ENCODE results near the gene BRD4. TPM values are rescaled to one million over a fixed set of nuclear protein-coding genes. Genes with fewer than 3 reads are reported as not detected.

The BRD4 gene
- total and polyA plus RNA-seq, 4 experiments from 2014 or later: 4.2 to 152 (median 98.4) TPM

DNA sequence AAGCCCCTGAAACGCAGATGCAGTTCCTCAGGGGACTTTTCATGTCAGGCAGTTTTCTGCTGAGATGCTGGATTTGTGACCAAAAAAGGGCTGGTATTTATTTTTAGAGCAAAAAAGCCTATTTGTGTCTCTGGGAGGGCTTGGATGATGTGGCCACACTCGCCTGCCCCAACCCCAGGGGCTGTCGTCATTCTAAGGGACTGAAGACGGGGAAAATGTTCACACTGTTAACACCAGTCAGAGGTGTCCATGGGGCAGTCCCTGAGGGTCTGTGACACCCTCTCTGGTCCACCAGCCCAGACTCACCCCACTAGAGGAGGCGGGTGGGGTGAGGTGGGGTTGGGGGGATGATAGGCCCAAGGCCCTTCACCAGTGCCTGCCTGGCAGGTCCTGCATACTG lies 84.2 kb downstream of the BRD4 start:
- POLR2A ChIA-PET (ENCODE audit: partially characterized antibody): no interaction called here
- H3K27me3 Mint-ChIP-seq: no peaks in the 10 kb centered on the region
- Histone ChIP-seq H3K4me1 (ENCODE audit: insufficient read depth, low read length) (no peaks in the 10 kb centered on the region), H3K9me3 (ENCODE audit: control insufficient read depth in 1 of 2, low read length in 2 of 2) (no peaks in the 10 kb centered on the region), H3K36me3 (ENCODE audit: insufficient read depth, low read length) (peaks cover 85% of the 10 kb centered on the region), H3K4me3 (ENCODE audit: low read length in 2 of 2) (no peak overlapping the region), H3K27ac (ENCODE audit: low read depth, low read length) (no peak overlapping the region), H3K27me3 (ENCODE audit: insufficient read depth, low read length) (no peaks in the 10 kb centered on the region)
- intact Hi-C loops (cut with micrococcal nuclease): no loop called here
- peaks cover 0 to 4% (median 0%) of the 10 kb centered on the region in 4 donors for H3K4me1 Mint-ChIP-seq
- H3K36me3 Mint-ChIP-seq: peaks cover 45 to 67% of the 10 kb centered on the region in 2 donors
- no peak overlapping the region for H3K4me3 Mint-ChIP-seq
- H3K9me3 Mint-ChIP-seq: no peaks in the 10 kb centered on the region
- CTCF ChIA-PET (ENCODE audit: partially characterized antibody): no interaction called here
- no peak for DNase-seq
- no peak overlapping the region for H3K27ac Mint-ChIP-seq

DNA sequence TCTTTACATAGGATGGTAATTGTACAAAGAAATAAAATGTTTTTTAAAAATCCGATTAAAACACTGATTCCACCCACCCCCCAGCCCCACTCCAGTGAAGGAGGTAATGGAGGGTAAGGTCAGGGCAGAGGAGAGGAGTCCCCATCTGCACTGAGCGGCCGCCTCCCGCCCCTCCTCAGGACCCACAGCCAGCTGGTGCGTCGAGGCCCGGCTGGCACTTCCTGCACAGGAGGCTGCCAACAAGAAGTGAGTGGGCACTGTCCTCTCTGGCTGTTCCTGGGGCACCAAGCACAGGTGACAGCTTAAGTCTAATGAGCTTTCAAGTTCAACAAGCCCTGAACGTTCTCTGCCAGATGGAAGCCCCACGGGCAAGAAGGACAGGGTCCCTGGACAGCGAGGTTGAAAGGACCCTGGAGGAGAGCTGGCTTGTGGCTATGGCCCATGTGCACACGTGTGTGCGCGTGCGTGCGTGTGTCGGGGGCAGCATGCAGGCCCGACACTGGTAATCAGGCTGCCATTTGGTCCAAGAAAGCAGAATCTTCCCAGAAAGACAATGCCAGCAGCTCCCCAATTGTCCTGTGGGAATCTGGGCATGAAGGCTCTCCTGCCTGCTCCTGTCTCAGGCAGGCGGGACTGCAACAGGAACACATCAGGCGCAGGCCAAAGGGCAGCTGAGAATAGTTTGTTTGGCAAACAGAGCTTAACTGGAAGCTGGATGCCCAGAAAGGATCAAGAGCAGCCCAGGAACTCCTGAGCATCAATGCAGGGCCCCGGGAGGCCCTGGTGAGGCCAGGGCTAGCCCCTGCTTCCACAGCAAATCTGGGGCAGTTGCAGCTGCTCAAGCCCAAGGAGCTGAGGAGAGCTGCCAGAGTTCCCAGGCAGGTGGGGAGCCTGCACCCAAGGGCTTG lies 85.0 kb downstream of the BRD4 start:
- no peak overlapping the region for H3K4me3 ChIP-seq (ENCODE audit: low read length in 2 of 2)
- DNase-seq: no peak
- no peaks in the 10 kb centered on the region for H3K9me3 Mint-ChIP-seq
- CTCF ChIA-PET (ENCODE audit: partially characterized antibody): no interaction called here
- no peak overlapping the region for H3K27ac ChIP-seq (ENCODE audit: low read depth, low read length)
- POLR2A ChIA-PET (ENCODE audit: partially characterized antibody): no interaction called here
- no peaks in the 10 kb centered on the region for H3K27me3 Mint-ChIP-seq
- intact Hi-C loops (cut with micrococcal nuclease): no loop called here
- no peaks in the 10 kb centered on the region for H3K27me3 ChIP-seq (ENCODE audit: insufficient read depth, low read length)
- peaks cover 0 to 4% (median 0%) of the 10 kb centered on the region in 4 donors for H3K4me1 Mint-ChIP-seq
- no peak overlapping the region for H3K4me3 Mint-ChIP-seq
- no peak overlapping the region for H3K27ac Mint-ChIP-seq
- H3K9me3 ChIP-seq (ENCODE audit: control insufficient read depth in 1 of 2, low read length in 2 of 2): no peaks in the 10 kb centered on the region
- no peaks in the 10 kb centered on the region for H3K4me1 ChIP-seq (ENCODE audit: insufficient read depth, low read length)
- H3K36me3 Mint-ChIP-seq: peaks cover 41 to 64% of the 10 kb centered on the region in 2 donors
- H3K36me3 ChIP-seq (ENCODE audit: insufficient read depth, low read length): peaks cover 82% of the 10 kb centered on the region

DNA sequence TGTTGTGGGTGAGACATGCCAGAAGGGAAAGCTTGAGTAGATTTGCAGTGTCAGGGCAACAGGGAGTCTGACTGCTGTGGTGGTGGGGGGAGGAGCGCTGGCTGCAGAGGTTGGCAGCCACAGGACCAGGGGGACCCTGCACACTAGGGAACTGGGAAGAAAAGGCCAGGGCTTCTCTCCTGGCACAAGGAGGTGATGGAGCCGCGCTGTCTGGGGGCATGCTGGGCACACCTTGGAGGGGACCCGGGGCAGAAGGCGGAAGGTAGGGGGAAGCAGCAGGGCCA lies 86.2 kb downstream of the BRD4 start:
- H3K36me3 Mint-ChIP-seq: peaks cover 36 to 64% of the 10 kb centered on the region in 2 donors

DNA sequence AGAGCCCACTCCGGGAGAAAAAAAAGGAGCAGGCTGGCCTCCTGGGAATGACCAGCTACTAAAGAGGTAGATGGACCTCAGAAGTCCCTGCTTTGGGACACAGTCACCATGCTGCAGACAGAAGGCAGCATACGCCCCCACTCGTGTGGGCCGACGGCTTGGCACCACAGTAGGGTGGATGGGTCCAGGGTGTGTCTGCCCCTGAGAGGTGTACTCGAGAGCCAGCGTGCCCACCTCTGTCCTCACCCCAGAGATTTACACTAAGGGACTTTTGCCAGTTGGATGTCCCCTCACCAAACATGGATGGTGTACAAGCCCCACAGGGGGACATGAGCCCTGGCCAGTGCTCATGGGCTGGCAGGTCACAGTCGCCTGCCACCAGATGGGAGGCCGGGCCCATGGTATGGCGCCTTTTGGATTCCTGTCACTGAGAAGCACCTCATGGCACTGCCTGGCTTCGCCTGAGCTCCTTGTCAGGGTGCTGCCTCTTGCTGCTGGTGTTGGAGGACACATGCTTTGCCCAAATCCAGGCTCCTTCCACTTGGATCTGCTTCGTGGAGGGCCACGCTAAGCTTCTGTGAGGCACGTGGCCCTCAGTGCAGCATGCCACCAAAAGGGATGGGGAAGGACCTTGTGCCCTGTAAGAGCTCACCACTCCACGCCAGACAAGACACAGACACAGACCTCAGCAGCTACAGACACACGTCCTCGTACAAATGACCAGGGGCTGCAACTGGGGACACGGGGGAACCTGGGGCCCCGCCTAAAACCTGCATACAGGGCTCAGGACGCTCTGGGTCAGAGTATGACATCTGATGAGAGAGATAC lies 86.8 kb downstream of the BRD4 start:
- no peak for DNase-seq
- Mint-ChIP-seq H3K27ac (peak overlapping the region in 1 of 7 donors; percentile 41), H3K36me3 (peaks cover 40 to 63% of the 10 kb centered on the region in 2 donors), H3K9me3 (no peaks in the 10 kb centered on the region), H3K27me3 (no peaks in the 10 kb centered on the region), H3K4me1 (peaks cover 0 to 4% (median 0%) of the 10 kb centered on the region in 4 donors), H3K4me3 (peak overlapping the region in 2 of 8 donors; percentile 6 to 66)
- no peaks in the 10 kb centered on the region for H3K4me1 ChIP-seq (ENCODE audit: insufficient read depth, low read length)
- CTCF ChIA-PET (ENCODE audit: partially characterized antibody): no interaction called here
- POLR2A ChIA-PET (ENCODE audit: partially characterized antibody): no interaction called here
- peaks cover 79% of the 10 kb centered on the region for H3K36me3 ChIP-seq (ENCODE audit: insufficient read depth, low read length)
- no peaks in the 10 kb centered on the region for H3K27me3 ChIP-seq (ENCODE audit: insufficient read depth, low read length)
- no peaks in the 10 kb centered on the region for H3K9me3 ChIP-seq (ENCODE audit: control insufficient read depth in 1 of 2, low read length in 2 of 2)
- H3K27ac ChIP-seq (ENCODE audit: low read depth, low read length): no peak overlapping the region
- intact Hi-C loops (cut with micrococcal nuclease): no loop called here
- no peak overlapping the region for H3K4me3 ChIP-seq (ENCODE audit: low read length in 2 of 2)

More for the DNA sequence above, 86.2 kb downstream of the BRD4 start:
- ChIA-PET CTCF (ENCODE audit: partially characterized antibody) (no interaction called here), POLR2A (ENCODE audit: partially characterized antibody) (no interaction called here)
- intact Hi-C loops (cut with micrococcal nuclease): no loop called here
- Histone ChIP-seq H3K9me3 (ENCODE audit: control insufficient read depth in 1 of 2, low read length in 2 of 2) (no peaks in the 10 kb centered on the region), H3K36me3 (ENCODE audit: insufficient read depth, low read length) (peaks cover 83% of the 10 kb centered on the region), H3K27me3 (ENCODE audit: insufficient read depth, low read length) (no peaks in the 10 kb centered on the region), H3K4me1 (ENCODE audit: insufficient read depth, low read length) (no peaks in the 10 kb centered on the region), H3K27ac (ENCODE audit: low read depth, low read length) (no peak overlapping the region), H3K4me3 (ENCODE audit: low read length in 2 of 2) (no peak overlapping the region)
- Mint-ChIP-seq H3K4me3 (peak overlapping the region in 1 of 8 donors; percentile 66), H3K4me1 (peaks cover 0 to 4% (median 0%) of the 10 kb centered on the region in 4 donors), H3K27ac (no peak overlapping the region), H3K9me3 (no peaks in the 10 kb centered on the region), H3K27me3 (no peaks in the 10 kb centered on the region)
- DNase-seq: no peak

DNA sequence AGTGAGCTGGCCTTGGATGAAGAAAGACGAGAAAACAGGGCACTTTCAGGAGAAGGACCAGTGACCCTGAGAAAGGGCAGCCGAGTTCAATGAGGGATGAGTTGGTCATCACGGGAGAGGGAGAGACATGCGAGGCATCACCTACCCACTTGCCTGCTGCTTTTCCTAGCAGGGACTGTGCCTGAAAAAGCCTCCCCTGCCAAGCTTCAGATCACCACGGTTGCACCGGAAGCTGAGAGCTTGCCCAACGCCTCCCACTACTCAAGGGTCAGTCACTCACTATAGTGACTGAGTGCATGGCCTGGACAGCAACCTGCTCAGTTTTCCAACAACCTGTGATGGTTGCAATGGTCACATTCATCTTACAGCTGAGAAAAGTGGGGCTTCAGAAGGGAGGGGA lies 87.5 kb downstream of the BRD4 start:
- Mint-ChIP-seq H3K27ac (no peak overlapping the region), H3K4me1 (peaks cover 0 to 4% (median 0%) of the 10 kb centered on the region in 4 donors), H3K9me3 (no peaks in the 10 kb centered on the region), H3K4me3 (no peak overlapping the region), H3K27me3 (no peaks in the 10 kb centered on the region), H3K36me3 (peaks cover 43 to 63% of the 10 kb centered on the region in 2 donors)
- H3K27me3 ChIP-seq (ENCODE audit: insufficient read depth, low read length): no peaks in the 10 kb centered on the region
- ChIA-PET CTCF (ENCODE audit: partially characterized antibody) (interaction anchor here (1.2 kb wide), 1 partner anchor 14 kb away, joined by 3 read pairs; no protein-coding TSS in a partner anchor), POLR2A (ENCODE audit: partially characterized antibody) (no interaction called here)
- no peaks in the 10 kb centered on the region for H3K9me3 ChIP-seq (ENCODE audit: control insufficient read depth in 1 of 2, low read length in 2 of 2)
- H3K4me3 ChIP-seq (ENCODE audit: low read length in 2 of 2): no peak overlapping the region
- no peak overlapping the region for H3K27ac ChIP-seq (ENCODE audit: low read depth, low read length)
- peaks cover 79% of the 10 kb centered on the region for H3K36me3 ChIP-seq (ENCODE audit: insufficient read depth, low read length)
- intact Hi-C loops (cut with micrococcal nuclease): no loop called here
- DNase-seq: no peak
- no peaks in the 10 kb centered on the region for H3K4me1 ChIP-seq (ENCODE audit: insufficient read depth, low read length)

DNA sequence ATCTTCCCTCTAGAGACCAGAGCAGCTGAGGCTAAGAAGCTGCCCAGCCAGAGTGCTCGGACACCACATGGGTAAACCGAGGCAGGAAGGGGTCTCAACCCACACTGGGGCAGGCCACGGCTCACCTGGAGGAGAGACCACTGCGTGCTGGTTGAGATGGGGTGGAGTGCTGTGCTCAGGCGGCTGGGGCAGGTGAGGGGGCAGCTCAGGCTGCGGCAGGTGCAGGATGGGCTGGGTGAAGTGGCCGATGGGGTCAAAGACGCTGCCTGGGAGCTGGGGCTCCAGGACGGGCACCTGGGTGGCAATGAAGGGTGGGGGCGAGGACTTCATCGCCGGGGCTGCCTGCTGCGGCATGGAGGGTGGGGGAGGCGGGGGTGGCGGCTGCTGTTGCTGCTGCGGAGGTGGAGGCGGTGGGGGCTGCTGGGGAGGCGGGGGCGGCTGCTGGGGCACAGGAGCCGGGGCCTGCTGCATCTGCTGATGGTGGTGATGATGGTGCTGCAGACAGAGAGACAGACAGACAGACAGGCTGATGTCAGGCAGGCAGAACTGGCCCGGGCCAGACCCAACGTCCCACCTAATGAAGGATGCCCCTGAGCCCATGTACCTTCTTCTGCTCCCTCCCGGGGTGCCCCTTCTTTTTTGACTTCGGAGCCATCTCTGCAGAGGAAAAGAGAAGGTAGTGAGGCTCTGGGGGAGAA lies 88.1 kb downstream of the BRD4 start:
- intact Hi-C loops (cut with micrococcal nuclease): no loop called here
- no peak overlapping the region for H3K27ac ChIP-seq (ENCODE audit: low read depth, low read length)
- Mint-ChIP-seq H3K36me3 (peaks cover 45 to 63% of the 10 kb centered on the region in 2 donors), H3K9me3 (no peaks in the 10 kb centered on the region), H3K4me1 (peaks cover 0 to 4% (median 0%) of the 10 kb centered on the region in 4 donors), H3K27me3 (no peaks in the 10 kb centered on the region), H3K27ac (no peak overlapping the region), H3K4me3 (no peak overlapping the region)
- no peaks in the 10 kb centered on the region for H3K9me3 ChIP-seq (ENCODE audit: control insufficient read depth in 1 of 2, low read length in 2 of 2)
- no peak for DNase-seq
- POLR2A ChIA-PET (ENCODE audit: partially characterized antibody): no interaction called here
- CTCF ChIA-PET (ENCODE audit: partially characterized antibody): interaction anchor here (1.2 kb wide), 1 partner anchor 13 kb away, joined by 3 read pairs; no protein-coding TSS in a partner anchor
- peaks cover 77% of the 10 kb centered on the region for H3K36me3 ChIP-seq (ENCODE audit: insufficient read depth, low read length)
- no peak overlapping the region for H3K4me3 ChIP-seq (ENCODE audit: low read length in 2 of 2)
- H3K4me1 ChIP-seq (ENCODE audit: insufficient read depth, low read length): no peaks in the 10 kb centered on the region
- H3K27me3 ChIP-seq (ENCODE audit: insufficient read depth, low read length): no peaks in the 10 kb centered on the region
